Measurements from ENCODE around the gene TMEM171.

Gene TMEM171

DNA sequence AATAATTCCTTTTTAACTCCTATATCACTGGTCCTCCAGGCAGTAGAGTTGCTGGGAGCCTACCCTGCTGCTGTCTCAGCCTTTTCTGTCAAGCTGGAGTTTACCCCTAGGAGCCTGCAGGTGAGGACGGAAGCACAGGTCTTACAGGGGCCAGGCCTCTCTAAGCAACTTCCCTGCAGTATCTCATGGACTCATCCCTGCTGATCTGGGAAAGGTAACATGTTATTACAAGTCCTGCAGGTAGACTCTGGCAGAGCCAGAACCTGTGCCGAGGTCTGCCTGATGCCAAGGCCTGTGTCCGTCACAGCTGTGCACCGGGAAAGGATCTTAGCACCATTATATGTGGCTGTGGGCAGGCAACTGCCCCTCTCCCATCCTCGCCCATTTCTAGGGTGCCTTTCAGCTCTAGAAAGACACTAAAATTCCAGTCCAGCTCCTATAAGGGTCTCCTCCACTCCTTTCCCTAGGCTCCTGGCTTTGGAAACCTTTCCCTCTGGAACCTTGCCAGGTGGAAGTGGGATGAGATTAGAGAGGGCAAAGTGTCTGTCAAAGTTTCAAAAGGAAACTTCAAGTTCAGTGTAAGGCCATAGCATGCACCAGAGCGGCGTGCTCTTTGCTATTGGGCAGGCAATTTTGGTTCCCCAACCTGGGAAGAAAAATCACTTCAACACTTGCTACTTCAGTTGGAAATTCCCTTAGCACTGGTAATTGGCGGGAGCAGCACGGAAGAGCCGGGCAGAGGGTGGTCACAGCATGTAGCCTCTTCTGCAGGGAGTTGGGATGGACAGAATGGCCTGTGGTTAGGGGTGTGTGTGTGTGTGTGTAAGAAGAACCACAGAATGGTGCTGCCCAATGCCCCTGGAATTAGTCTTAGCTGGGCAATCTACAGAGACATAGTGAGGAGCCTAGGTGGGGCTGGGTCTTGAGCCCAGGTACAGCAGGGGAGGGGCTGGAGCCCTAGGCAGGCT is 17.5 kb downstream of the TMEM171 start:
- Histone ChIP-seq H3K9me3 (ENCODE audit: insufficient read depth, low read depth, low read length) (no peaks in the 10 kb centered on the region), H3K36me3 (ENCODE audit: insufficient read depth, low read length) (no peaks in the 10 kb centered on the region), H3K9ac (ENCODE audit: low read depth, low read length, poor library complexity, severe bottlenecking) (no peak overlapping the region), H4K20me1 (ENCODE audit: insufficient read depth, low read length, poor library complexity, severe bottlenecking) (no peaks in the 10 kb centered on the region), H3K4me3 (ENCODE audit: low read length, poor library complexity, severe bottlenecking) (no peak overlapping the region), H3F3A (ENCODE audit: low read depth) (no peaks in the 10 kb centered on the region), H2AFZ (ENCODE audit: low read length) (no peak overlapping the region), H3K27me3 (ENCODE audit: insufficient read depth, low read length, poor library complexity, severe bottlenecking) (peaks cover 4% of the 10 kb centered on the region), H3K4me2 (ENCODE audit: low read depth, low read length, poor library complexity, severe bottlenecking) (no peak overlapping the region), H3K79me2 (ENCODE audit: insufficient read depth, low read length) (no peaks in the 10 kb centered on the region), H3K9me2 (replicated peaks; ENCODE audit: low read depth, low read length) (no peaks in the 10 kb centered on the region), H3K4me1 (ENCODE audit: insufficient read depth, low read length, poor library complexity, severe bottlenecking) (no peaks in the 10 kb centered on the region)
- TF ChIP-seq EZH2phosphoT487 (IDR thresholded peaks at IDR 0.05; ENCODE audit: borderline replicate concordance) (no peak), CTCF (conservative IDR thresholded peaks at IDR 0.05; ENCODE audit: low read length) (no peak)

- Histone ChIP-seq H3K4me3 (ENCODE audit: low read length, poor library complexity, severe bottlenecking) (no peak overlapping the region), H3K27me3 (ENCODE audit: insufficient read depth, low read length, poor library complexity, severe bottlenecking) (peaks cover 4% of the 10 kb centered on the region), H3K79me2 (ENCODE audit: insufficient read depth, low read length) (no peaks in the 10 kb centered on the region), H3K4me2 (ENCODE audit: low read depth, low read length, poor library complexity, severe bottlenecking) (no peak overlapping the region), H2AFZ (ENCODE audit: low read length) (no peak overlapping the region), H3K9ac (ENCODE audit: low read depth, low read length, poor library complexity, severe bottlenecking) (no peak overlapping the region), H3K36me3 (ENCODE audit: insufficient read depth, low read length) (no peaks in the 10 kb centered on the region), H3K9me3 (ENCODE audit: insufficient read depth, low read depth, low read length) (no peaks in the 10 kb centered on the region), H3K4me1 (ENCODE audit: insufficient read depth, low read length, poor library complexity, severe bottlenecking) (no peaks in the 10 kb centered on the region), H4K20me1 (ENCODE audit: insufficient read depth, low read length, poor library complexity, severe bottlenecking) (no peaks in the 10 kb centered on the region), H3K9me2 (replicated peaks; ENCODE audit: low read depth, low read length) (no peaks in the 10 kb centered on the region), H3F3A (ENCODE audit: low read depth) (no peaks in the 10 kb centered on the region)
- TF ChIP-seq CTCF (conservative IDR thresholded peaks at IDR 0.05; ENCODE audit: low read length): no peak
- TF ChIP-seq EZH2phosphoT487 (IDR thresholded peaks at IDR 0.05; ENCODE audit: borderline replicate concordance): no peak
These were observed 19.1 kb downstream of the TMEM171 start for GRCh38 chr5:73139485-73139884.

GRCh38 chr5:73140801-73141200 is 20.4 kb downstream of the TMEM171 start:
- Histone ChIP-seq H3F3A (ENCODE audit: low read depth) (no peaks in the 10 kb centered on the region), H3K4me2 (ENCODE audit: low read depth, low read length, poor library complexity, severe bottlenecking) (no peak overlapping the region), H3K36me3 (ENCODE audit: insufficient read depth, low read length) (no peaks in the 10 kb centered on the region), H3K4me3 (ENCODE audit: low read length, poor library complexity, severe bottlenecking) (no peak overlapping the region), H2AFZ (ENCODE audit: low read length) (no peak overlapping the region), H4K20me1 (ENCODE audit: insufficient read depth, low read length, poor library complexity, severe bottlenecking) (no peaks in the 10 kb centered on the region), H3K4me1 (ENCODE audit: insufficient read depth, low read length, poor library complexity, severe bottlenecking) (no peaks in the 10 kb centered on the region), H3K79me2 (ENCODE audit: insufficient read depth, low read length) (no peaks in the 10 kb centered on the region), H3K9me3 (ENCODE audit: insufficient read depth, low read depth, low read length) (no peaks in the 10 kb centered on the region), H3K9me2 (replicated peaks; ENCODE audit: low read depth, low read length) (no peaks in the 10 kb centered on the region), H3K9ac (ENCODE audit: low read depth, low read length, poor library complexity, severe bottlenecking) (no peak overlapping the region), H3K27me3 (ENCODE audit: insufficient read depth, low read length, poor library complexity, severe bottlenecking) (peaks cover 11% of the 10 kb centered on the region)
- TF ChIP-seq CTCF (conservative IDR thresholded peaks at IDR 0.05; ENCODE audit: low read length) (no peak), EZH2phosphoT487 (IDR thresholded peaks at IDR 0.05; ENCODE audit: borderline replicate concordance) (no peak)
